Gastrocnemius medialis (tissue), 4 donors: ENCODE measurements around the gene CIBAR2.

ENCODE experiments used
- CTCF ChIP-seq, 5 experiments: fragments of 450-650 bp in 3 of 5; fragments of 200-600 bp in 2 of 5; sonication (generic) in 2 of 5; IDR thresholded peaks in 4 of 5; conservative IDR thresholded peaks in 1 of 5; 1 replicate in 4 of 5; 2 replicates in 1 of 5; pipeline ENCODE4 v1.5.1; 2016 to 2019; ENCODE audit warnings: antibody characterized with exemption in 5 of 5, mild to moderate bottlenecking in 3 of 5, moderate library complexity in 3 of 5
- POLR2A ChIP-seq, 2 donors: fragments of 450-650 bp; IDR thresholded peaks; one replicate each; pipeline ENCODE4 v1.6.1; 2017; ENCODE audit warnings: antibody characterized with exemption in 2 of 2, mild to moderate bottlenecking in 2 of 2, moderate library complexity in 2 of 2

GRCh38 chr16:85127379-85127723 lies 15.1 kb upstream of the CIBAR2 start:
- no peak for TF ChIP-seq CTCF (IDR thresholded peaks at IDR 0.05 in 4 of 5, conservative IDR thresholded peaks at IDR 0.05 in 1 of 5)
- no peak for TF ChIP-seq POLR2A (IDR thresholded peaks at IDR 0.05)
